Mesenteric fat pad (tissue), 1 donor: ENCODE measurements around the gene ZNF57. TPM values are rescaled to one million over a fixed set of nuclear protein-coding genes. Genes with fewer than 3 reads are reported as not detected.
"Not testable (repeated sequence)": the region's sequence is repeated elsewhere in the genome, so short reads cannot be mapped to it uniquely, and the experiment has no call there.

Source experiments
- DNase-seq: peaks from one replicate; pipeline ENCODE4 v3.0.0-alpha.2; 2020; ENCODE audit warnings: low spot score
- total RNA-seq: library from RNA; stranded (reverse); fragmentation: NEBNext Ultra II Directional; extraction: Animal tissue kit (Norgen Biotek cat#: 25700); gene quantifications from one replicate; pipeline ENCODE4 v1.2.1, GENCODE V29; 2021
- donor health status: DM: yes; HTN: yes; CAD: no.

Gene ZNF57
- total RNA-seq, 1 donor from 2014 or later, result 1.6 TPM

GRCh38 chr19:2950286-2951124, 49.8 kb downstream of the ZNF57 start:
- peak; percentile 100 for DNase-seq

GRCh38 chr19:2952953-2953481, 52.3 kb downstream of the ZNF57 start:
- no peak for DNase-seq

- DNase-seq, result no peak
These were observed 56.4 kb downstream of the ZNF57 start for GRCh38 chr19:2957160-2957559.

GRCh38 chr19:2960120-2960519, 59.4 kb downstream of the ZNF57 start:
- no peak for DNase-seq

- DNase-seq, result no peak
These were observed 61.4 kb downstream of the ZNF57 start for GRCh38 chr19:2962018-2962670.

GRCh38 chr19:2963122-2963521, 62.4 kb downstream of the ZNF57 start:
- no peak for DNase-seq

GRCh38 chr19:2963631-2964030, 62.9 kb downstream of the ZNF57 start:
- not testable (repeated sequence) for DNase-seq

- DNase-seq, result no peak
These were observed 64.1 kb downstream of the ZNF57 start for GRCh38 chr19:2964874-2965273.

GRCh38 chr19:2967972-2968371, 67.2 kb downstream of the ZNF57 start:
- no peak for DNase-seq

Other genes starting within 250 kb of the ZNF57 start
- gene GNG7, start 198.2 kb upstream of the ZNF57 start, total RNA-seq, result 1.7 TPM
- gene DIRAS1, start 179.6 kb upstream of the ZNF57 start, total RNA-seq, result 1.1 TPM
- 21.5 TPM for gene SLC39A3, start 160.9 kb upstream of the ZNF57 start, total RNA-seq
- 37.8 TPM for gene SGTA, start 117.7 kb upstream of the ZNF57 start, total RNA-seq
- gene THOP1, start 115.4 kb upstream of the ZNF57 start, total RNA-seq, result 35.0 TPM
- gene ZNF554, start 81.1 kb upstream of the ZNF57 start, total RNA-seq, result 2.6 TPM
- 4.1 TPM for gene ZNF555, start 59.5 kb upstream of the ZNF57 start, total RNA-seq
- not detected for gene ZNF556, start 33.6 kb upstream of the ZNF57 start, total RNA-seq
- 3.1 TPM for gene ZNF77, start 44.0 kb downstream of the ZNF57 start, total RNA-seq
- gene TLE6, start 76.6 kb downstream of the ZNF57 start, total RNA-seq, result 0.93 TPM
- gene TLE2, start 128.4 kb downstream of the ZNF57 start, total RNA-seq, result 35.6 TPM
- 367 TPM for gene TLE5, start 161.6 kb downstream of the ZNF57 start, total RNA-seq
- gene GNA11, start 193.4 kb downstream of the ZNF57 start, total RNA-seq, result 54.3 TPM
- 15.4 TPM for gene GNA15, start 235.1 kb downstream of the ZNF57 start, total RNA-seq